DND-41 (cell line): ENCODE data around the gene NPFFR2.

ENCODE experiments used
- EZH2 ChIP-seq: IDR thresholded peaks from 3 replicates; pipeline ENCODE4 v1.6.1; 2012; ENCODE audit warnings: borderline replicate concordance, low read depth, mild to moderate bottlenecking, moderate library complexity, low read length, inconsistent platforms; ENCODE audit not compliant: severe bottlenecking
- TF ChIP-seq, protein P1 (sequence below): IDR thresholded peaks from 2 replicates; pipeline ENCODE4 v1.5.1; 2012; ENCODE audit warnings: borderline replicate concordance, low read length, moderate library complexity, mild to moderate bottlenecking; ENCODE audit not compliant: poor library complexity, severe bottlenecking; ENCODE audit errors: extremely low read depth

DNA sequence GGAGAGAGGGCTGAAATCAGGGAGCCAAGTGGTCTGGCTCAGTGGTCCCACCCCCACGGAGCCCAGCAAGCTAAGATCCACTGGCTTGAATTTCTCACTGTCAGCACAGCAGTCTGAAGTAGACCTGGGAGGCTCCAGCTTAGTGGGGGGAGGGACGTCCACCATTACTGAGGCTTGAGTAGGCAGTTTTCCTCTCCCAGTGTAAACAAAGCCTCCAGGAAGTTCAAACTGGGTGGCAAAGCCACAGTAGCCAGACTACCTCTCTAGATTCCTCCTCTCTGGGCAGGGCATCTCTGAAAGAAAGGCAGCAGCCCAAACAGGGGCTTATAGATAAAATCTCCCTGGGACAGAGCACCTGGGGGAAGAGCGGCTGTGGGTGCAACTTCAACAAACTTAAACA lies 88.1 kb downstream of the NPFFR2 start:
- TF ChIP-seq, protein P1, sequence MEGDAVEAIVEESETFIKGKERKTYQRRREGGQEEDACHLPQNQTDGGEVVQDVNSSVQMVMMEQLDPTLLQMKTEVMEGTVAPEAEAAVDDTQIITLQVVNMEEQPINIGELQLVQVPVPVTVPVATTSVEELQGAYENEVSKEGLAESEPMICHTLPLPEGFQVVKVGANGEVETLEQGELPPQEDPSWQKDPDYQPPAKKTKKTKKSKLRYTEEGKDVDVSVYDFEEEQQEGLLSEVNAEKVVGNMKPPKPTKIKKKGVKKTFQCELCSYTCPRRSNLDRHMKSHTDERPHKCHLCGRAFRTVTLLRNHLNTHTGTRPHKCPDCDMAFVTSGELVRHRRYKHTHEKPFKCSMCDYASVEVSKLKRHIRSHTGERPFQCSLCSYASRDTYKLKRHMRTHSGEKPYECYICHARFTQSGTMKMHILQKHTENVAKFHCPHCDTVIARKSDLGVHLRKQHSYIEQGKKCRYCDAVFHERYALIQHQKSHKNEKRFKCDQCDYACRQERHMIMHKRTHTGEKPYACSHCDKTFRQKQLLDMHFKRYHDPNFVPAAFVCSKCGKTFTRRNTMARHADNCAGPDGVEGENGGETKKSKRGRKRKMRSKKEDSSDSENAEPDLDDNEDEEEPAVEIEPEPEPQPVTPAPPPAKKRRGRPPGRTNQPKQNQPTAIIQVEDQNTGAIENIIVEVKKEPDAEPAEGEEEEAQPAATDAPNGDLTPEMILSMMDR, result no peak
- no peak for TF ChIP-seq EZH2
